ENCODE results near the gene NKG7.

Gene NKG7

DNA sequence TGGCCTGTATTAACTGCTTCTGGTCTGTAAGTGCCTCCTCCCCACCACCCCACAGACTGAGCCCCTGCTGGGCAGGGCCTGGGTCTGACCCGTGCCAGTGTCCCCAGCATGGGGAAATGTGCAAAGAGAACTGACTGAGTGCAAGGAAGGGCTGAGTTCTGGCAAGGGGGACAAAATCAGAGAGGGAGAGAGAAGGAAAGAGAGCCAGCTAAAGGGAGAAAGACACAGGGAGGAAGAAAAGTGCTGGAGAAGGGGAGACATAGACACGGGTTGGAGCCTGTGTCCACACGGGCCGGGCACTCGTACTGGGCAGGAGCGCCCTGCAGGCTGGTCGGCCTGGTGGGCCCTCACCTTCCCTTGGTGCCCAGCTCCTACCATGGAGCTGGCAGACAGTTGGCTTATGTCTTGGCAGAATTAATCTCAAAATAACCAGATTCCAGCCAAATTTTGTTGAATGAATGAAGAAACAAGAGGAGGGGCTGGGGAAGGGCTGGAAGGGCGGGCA, 1.2 kb downstream of the NKG7 start:
- no peaks in the 10 kb centered on the region for H3K9me2 ChIP-seq (ENCODE audit: low read depth, low read length)
- H3F3A ChIP-seq (ENCODE audit: insufficient read depth, low read length) = no peaks in the 10 kb centered on the region
- H3K9me3 ChIP-seq (ENCODE audit: low read length) = no peaks in the 10 kb centered on the region
- H3K4me1 ChIP-seq (ENCODE audit: insufficient read depth, low read length, severe bottlenecking) = peaks cover 8% of the 10 kb centered on the region
- H4K20me1 ChIP-seq (ENCODE audit: insufficient read depth, low read length) = no peaks in the 10 kb centered on the region
- no peak overlapping the region for H3K4me2 ChIP-seq (ENCODE audit: low read length)
- H3K27me3 ChIP-seq (ENCODE audit: insufficient read depth, low read length) = peaks cover 9% of the 10 kb centered on the region; the same call in 1 of the 2 replicates
- no peaks in the 10 kb centered on the region; the same call in 1 of the 2 replicates for H3K36me3 ChIP-seq (ENCODE audit: insufficient read depth, low read length)
- H3K4me3 ChIP-seq (ENCODE audit: low read depth, low read length, poor library complexity, severe bottlenecking) = no peak overlapping the region
- TF ChIP-seq EZH2 (IDR thresholded peaks at IDR 0.05; ENCODE audit: borderline replicate concordance, low read length) = no peak
- TF ChIP-seq, protein P1, sequence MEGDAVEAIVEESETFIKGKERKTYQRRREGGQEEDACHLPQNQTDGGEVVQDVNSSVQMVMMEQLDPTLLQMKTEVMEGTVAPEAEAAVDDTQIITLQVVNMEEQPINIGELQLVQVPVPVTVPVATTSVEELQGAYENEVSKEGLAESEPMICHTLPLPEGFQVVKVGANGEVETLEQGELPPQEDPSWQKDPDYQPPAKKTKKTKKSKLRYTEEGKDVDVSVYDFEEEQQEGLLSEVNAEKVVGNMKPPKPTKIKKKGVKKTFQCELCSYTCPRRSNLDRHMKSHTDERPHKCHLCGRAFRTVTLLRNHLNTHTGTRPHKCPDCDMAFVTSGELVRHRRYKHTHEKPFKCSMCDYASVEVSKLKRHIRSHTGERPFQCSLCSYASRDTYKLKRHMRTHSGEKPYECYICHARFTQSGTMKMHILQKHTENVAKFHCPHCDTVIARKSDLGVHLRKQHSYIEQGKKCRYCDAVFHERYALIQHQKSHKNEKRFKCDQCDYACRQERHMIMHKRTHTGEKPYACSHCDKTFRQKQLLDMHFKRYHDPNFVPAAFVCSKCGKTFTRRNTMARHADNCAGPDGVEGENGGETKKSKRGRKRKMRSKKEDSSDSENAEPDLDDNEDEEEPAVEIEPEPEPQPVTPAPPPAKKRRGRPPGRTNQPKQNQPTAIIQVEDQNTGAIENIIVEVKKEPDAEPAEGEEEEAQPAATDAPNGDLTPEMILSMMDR (IDR thresholded peaks at IDR 0.05; ENCODE audit: low read length) = no peak
- no peaks in the 10 kb centered on the region for H3K79me2 ChIP-seq (ENCODE audit: insufficient read depth, low read length)
- H3K9ac ChIP-seq (ENCODE audit: low read length) = no peak overlapping the region
- H2AFZ ChIP-seq (ENCODE audit: low read length) = no peak overlapping the region
- no peak overlapping the region for H3K27ac ChIP-seq (ENCODE audit: low read depth, low read length, poor library complexity, severe bottlenecking)

DNA sequence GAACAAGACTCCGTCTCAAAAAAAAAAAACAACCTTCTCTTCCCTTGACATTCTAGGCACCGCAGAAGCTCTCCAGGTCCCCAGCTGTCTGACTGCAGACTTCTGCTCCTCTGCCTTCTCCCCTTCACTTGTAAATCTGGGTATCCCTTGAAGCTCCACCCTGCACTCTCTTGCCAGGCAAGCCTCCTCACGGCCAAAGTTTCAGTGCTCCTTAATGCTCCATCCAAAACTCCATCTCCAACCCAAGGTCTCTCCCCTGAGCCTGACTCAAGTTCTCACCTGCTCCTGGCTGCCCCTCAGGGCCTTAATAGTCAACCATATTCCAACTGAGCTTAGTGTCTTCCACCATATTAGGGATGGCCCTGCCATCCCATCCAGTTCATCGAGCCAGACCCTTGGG, 2.2 kb downstream of the NKG7 start:
- H3K27ac ChIP-seq (ENCODE audit: low read depth, low read length, poor library complexity, severe bottlenecking) = no peak overlapping the region
- H3K79me2 ChIP-seq (ENCODE audit: insufficient read depth, low read length) = no peaks in the 10 kb centered on the region
- no peaks in the 10 kb centered on the region for H3K9me3 ChIP-seq (ENCODE audit: low read length)
- no peaks in the 10 kb centered on the region for H3F3A ChIP-seq (ENCODE audit: insufficient read depth, low read length)
- H3K4me1 ChIP-seq (ENCODE audit: insufficient read depth, low read length, severe bottlenecking) = peaks cover 13% of the 10 kb centered on the region
- no peak overlapping the region for H3K4me2 ChIP-seq (ENCODE audit: low read length)
- H3K4me3 ChIP-seq (ENCODE audit: low read depth, low read length, poor library complexity, severe bottlenecking) = no peak overlapping the region
- H3K9me2 ChIP-seq (ENCODE audit: low read depth, low read length) = no peaks in the 10 kb centered on the region
- no peaks in the 10 kb centered on the region; the same call in 1 of the 2 replicates for H3K36me3 ChIP-seq (ENCODE audit: insufficient read depth, low read length)
- H3K27me3 ChIP-seq (ENCODE audit: insufficient read depth, low read length) = peaks cover 9% of the 10 kb centered on the region; the same call in 1 of the 2 replicates
- no peak overlapping the region for H2AFZ ChIP-seq (ENCODE audit: low read length)
- no peak overlapping the region for H3K9ac ChIP-seq (ENCODE audit: low read length)
- no peak for TF ChIP-seq EZH2 (IDR thresholded peaks at IDR 0.05; ENCODE audit: borderline replicate concordance, low read length)
- TF ChIP-seq, protein P1 (IDR thresholded peaks at IDR 0.05; ENCODE audit: low read length) = no peak
- no peaks in the 10 kb centered on the region for H4K20me1 ChIP-seq (ENCODE audit: insufficient read depth, low read length)

DNA sequence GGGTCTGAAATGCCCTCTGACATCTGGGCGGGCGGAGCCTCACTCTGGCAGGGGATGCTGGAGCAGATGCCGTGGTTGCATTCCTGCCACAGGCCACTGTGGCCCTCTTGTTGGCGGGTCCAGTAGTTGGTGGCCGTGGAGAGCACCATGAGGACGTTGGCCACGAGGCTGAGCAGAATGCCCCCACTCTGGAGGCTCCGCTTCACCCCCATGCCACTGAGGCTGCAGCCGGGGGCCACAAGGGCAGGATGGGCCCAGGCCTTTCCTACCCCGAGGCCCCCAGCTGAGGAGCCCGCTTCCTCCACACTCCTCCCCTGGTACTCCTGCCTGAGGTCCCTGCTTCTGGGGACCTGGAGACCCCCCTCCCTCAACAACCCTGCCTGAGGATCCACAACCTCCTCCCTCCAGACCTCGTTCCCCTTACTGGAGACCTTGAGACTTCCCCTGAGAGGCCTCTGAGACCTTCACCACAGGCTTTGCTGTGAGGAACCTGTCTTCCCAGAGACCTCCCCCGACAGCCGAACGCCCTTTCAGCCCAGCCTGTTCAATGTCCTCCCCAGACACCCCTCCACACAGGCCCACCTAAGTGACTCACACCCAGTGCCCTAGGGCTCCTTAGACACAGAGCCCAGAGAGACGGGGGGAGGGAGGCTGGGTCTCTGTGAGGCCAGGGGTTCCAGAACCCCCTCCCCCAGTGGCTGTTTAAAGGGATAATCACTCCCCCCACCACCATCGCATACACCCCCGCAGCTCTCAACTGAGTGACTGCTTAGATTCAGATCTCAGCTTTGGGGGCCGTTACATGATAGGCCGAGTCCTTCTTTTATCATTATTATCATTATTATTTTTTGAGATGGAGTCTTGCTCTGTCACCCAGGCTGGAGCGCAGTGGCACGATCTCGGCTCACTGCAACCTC, 3.8 kb downstream of the NKG7 start, which contains the start of gene CLDND2:
Gene CLDND2, minus strand, starts transcription at position 638 of the 917 bp plus-strand sequence. Its CDS starts 426 bp downstream, at position 212.
- no peaks in the 10 kb centered on the region for H3F3A ChIP-seq (ENCODE audit: insufficient read depth, low read length)
- no peaks in the 10 kb centered on the region for H3K36me3 ChIP-seq (ENCODE audit: insufficient read depth, low read length)
- TF ChIP-seq, protein P1 (IDR thresholded peaks at IDR 0.05; ENCODE audit: low read length) = no peak
- H3K4me2 ChIP-seq (ENCODE audit: low read length) = peak within 1 kb of the TSS; percentile 80
- no peaks in the 10 kb centered on the region for H3K79me2 ChIP-seq (ENCODE audit: insufficient read depth, low read length)
- H4K20me1 ChIP-seq (ENCODE audit: insufficient read depth, low read length) = no peaks in the 10 kb centered on the region
- peak within 1 kb of the TSS; percentile 71 for H3K9ac ChIP-seq (ENCODE audit: low read length)
- H2AFZ ChIP-seq (ENCODE audit: low read length) = no peak within 1 kb of the TSS
- H3K27me3 ChIP-seq (ENCODE audit: insufficient read depth, low read length) = peaks cover 4% of the 10 kb centered on the region; the same call in 1 of the 2 replicates
- H3K9me2 ChIP-seq (ENCODE audit: low read depth, low read length) = no peaks in the 10 kb centered on the region
- peaks cover 28% of the 10 kb centered on the region for H3K4me1 ChIP-seq (ENCODE audit: insufficient read depth, low read length, severe bottlenecking)
- no peak within 1 kb of the TSS for H3K27ac ChIP-seq (ENCODE audit: low read depth, low read length, poor library complexity, severe bottlenecking)
- no peaks in the 10 kb centered on the region for H3K9me3 ChIP-seq (ENCODE audit: low read length)
- H3K4me3 ChIP-seq (ENCODE audit: low read depth, low read length, poor library complexity, severe bottlenecking) = peak within 1 kb of the TSS; percentile 90

Measured in OCI-LY1 (cell line).